Karpas-422 (cell line): ENCODE data around the gene ANXA10. TPM values are rescaled to one million over a fixed set of nuclear protein-coding genes. Genes with fewer than 3 reads are reported as not detected.
"Not testable (repeated sequence)": the region's sequence is repeated elsewhere in the genome, so short reads cannot be mapped to it uniquely, and the experiment has no call there.

Source experiments
- DNase-seq: peaks from one replicate; pipeline ENCODE4 v3.0.0-alpha.2; 2015
- H2AFZ ChIP-seq: fragments of 200-600 bp; sonication (generic); 2 replicates; pipeline ENCODE4 v1.6.1; 2014; ENCODE audit warnings: antibody characterized with exemption, low read length, mixed read lengths
- H3K27ac ChIP-seq: fragments of 200-600 bp; sonication (generic); 2 replicates; pipeline ENCODE4 v1.5.1; 2014; ENCODE audit warnings: mild to moderate bottlenecking, low read length, moderate library complexity
- H3K27me3 ChIP-seq: fragments of 200-600 bp; sonication (generic); 2 replicates; pipeline ENCODE4 v1.6.1; 2014; ENCODE audit warnings: low read length, mixed read lengths
- H3K36me3 ChIP-seq: fragments of 200-600 bp; sonication (generic); 2 replicates; pipeline ENCODE4 v1.6.1; 2014; ENCODE audit warnings: low read length, mixed read lengths; ENCODE audit not compliant: insufficient read depth
- H3K4me1 ChIP-seq: fragments of 200-600 bp; sonication (generic); 2 replicates; pipeline ENCODE4 v1.6.1; 2014; ENCODE audit warnings: mild to moderate bottlenecking, low read length, mixed read lengths
- H3K4me2 ChIP-seq: fragments of 200-600 bp; sonication (generic); 2 replicates; pipeline ENCODE4 v1.6.1; 2014; ENCODE audit warnings: low read length, low read depth, mild to moderate bottlenecking; ENCODE audit not compliant: poor library complexity, severe bottlenecking
- H3K4me3 ChIP-seq: fragments of 200-600 bp; sonication (generic); 2 replicates; pipeline ENCODE4 v1.5.1; 2014; ENCODE audit warnings: mild to moderate bottlenecking, antibody characterized with exemption, low read length, mixed read lengths
- H3K79me2 ChIP-seq: fragments of 200-600 bp; sonication (generic); 2 replicates; pipeline ENCODE4 v1.6.1; 2014; ENCODE audit warnings: mild to moderate bottlenecking, low read length, mixed read lengths
- H3K9ac ChIP-seq: fragments of 200-600 bp; sonication (generic); 2 replicates; pipeline ENCODE4 v1.6.0; 2014; ENCODE audit warnings: low read length
- H3K9me2 ChIP-seq: fragments of 200-600 bp; sonication (generic), shearing (Covaris generic); replicated peaks from 2 replicates; pipeline ENCODE4 v1.6.0; 2014; ENCODE audit warnings: mild to moderate bottlenecking, low read length, moderate library complexity; ENCODE audit not compliant: insufficient read depth
- H3K9me3 ChIP-seq: fragments of 300-700, 200-600 bp; sonication (generic); 2 replicates; pipeline ENCODE4 v1.6.1; 2014; ENCODE audit warnings: low read length, mixed read lengths
- H4K20me1 ChIP-seq: fragments of 200-600 bp; sonication (generic); 2 replicates; pipeline ENCODE4 v1.6.1; 2014; ENCODE audit warnings: mild to moderate bottlenecking, antibody characterized with exemption, low read length, low read depth; ENCODE audit not compliant: insufficient read depth
- total RNA-seq: library from RNA; depleted of rRNA; stranded (reverse); fragments of >200 nt; shearing (Covaris generic); gene quantifications from 2 replicates; pipeline ENCODE4 v1.2.3, GENCODE V29; 2014; ENCODE audit warnings: low replicate concordance

ANXA10 gene
- total RNA-seq, 1 experiment from 2014 or later: not detected

GRCh38 chr4:168135860-168136259 is 43.5 kb downstream of the ANXA10 start:
- not testable (repeated sequence) for H3K4me3 ChIP-seq, H3K27me3 ChIP-seq, H3K36me3 ChIP-seq, H4K20me1 ChIP-seq, H3K9ac ChIP-seq, H3K9me3 ChIP-seq, H3K4me1 ChIP-seq, DNase-seq, H2AFZ ChIP-seq, H3K27ac ChIP-seq, H3K4me2 ChIP-seq, H3K9me2 ChIP-seq, H3K79me2 ChIP-seq

DNA sequence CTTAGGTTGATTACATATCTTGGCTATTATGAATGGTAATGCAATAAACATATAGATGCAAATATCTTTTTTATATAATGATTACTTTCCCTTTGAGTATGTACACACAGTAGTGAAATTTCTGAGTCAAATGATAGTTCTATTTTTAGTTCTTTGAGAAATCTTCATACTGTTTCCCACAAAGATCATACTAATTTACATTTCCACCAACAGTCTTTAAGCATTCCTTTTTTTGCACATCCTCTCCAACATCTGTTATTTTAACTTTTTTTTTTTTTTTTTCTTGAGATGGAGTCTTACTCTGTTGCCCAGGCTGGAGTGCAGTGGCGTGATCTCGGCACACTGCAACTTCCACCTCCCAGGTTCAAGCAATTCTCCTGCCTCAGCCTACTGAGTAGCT is 45.4 kb downstream of the ANXA10 start:
- H3K9me3 ChIP-seq, H3K9ac ChIP-seq, DNase-seq, H3K36me3 ChIP-seq, H3K27me3 ChIP-seq, H3K4me2 ChIP-seq, H3K4me1 ChIP-seq, H3K27ac ChIP-seq, H3K4me3 ChIP-seq, H3K79me2 ChIP-seq, H4K20me1 ChIP-seq, H2AFZ ChIP-seq, H3K9me2 ChIP-seq: not testable (repeated sequence)

DNA sequence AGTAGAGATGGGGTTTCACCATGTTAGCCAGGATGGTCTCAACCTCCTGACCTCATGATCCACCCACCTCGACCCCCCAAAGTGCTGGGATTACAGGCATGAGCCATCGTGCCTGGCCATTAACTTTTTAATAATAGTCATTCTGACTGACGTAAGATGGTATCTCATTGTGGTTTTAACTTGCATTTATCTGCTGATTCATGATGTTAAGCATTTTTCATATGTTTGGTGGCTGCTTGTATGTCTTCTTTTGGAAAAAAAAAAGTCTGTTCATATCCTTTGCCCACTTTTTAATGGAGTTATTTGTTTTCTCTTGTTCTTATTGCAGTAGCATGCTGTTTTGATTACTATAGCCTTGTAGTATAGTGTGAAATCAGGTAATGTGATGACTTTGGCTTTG is 45.8 kb downstream of the ANXA10 start:
- no peak for DNase-seq
- H3K4me2 ChIP-seq: no peak overlapping the region
- H3K9me3 ChIP-seq: no peaks in the 10 kb centered on the region
- H3K27me3 ChIP-seq: no peaks in the 10 kb centered on the region
- H4K20me1 ChIP-seq: no peaks in the 10 kb centered on the region
- no peak overlapping the region for H3K27ac ChIP-seq
- no peaks in the 10 kb centered on the region for H3K9me2 ChIP-seq
- no peaks in the 10 kb centered on the region for H3K79me2 ChIP-seq
- H3K9ac ChIP-seq: no peak overlapping the region
- H3K36me3 ChIP-seq: no peaks in the 10 kb centered on the region
- no peak overlapping the region for H3K4me3 ChIP-seq
- H3K4me1 ChIP-seq: no peaks in the 10 kb centered on the region
- no peak overlapping the region for H2AFZ ChIP-seq

- no peaks in the 10 kb centered on the region for H3K36me3 ChIP-seq
- H4K20me1 ChIP-seq: no peaks in the 10 kb centered on the region
- no peaks in the 10 kb centered on the region for H3K4me1 ChIP-seq
- H3K9me3 ChIP-seq: no peaks in the 10 kb centered on the region
- no peaks in the 10 kb centered on the region for H3K27me3 ChIP-seq
- H3K9ac ChIP-seq: no peak overlapping the region
- no peaks in the 10 kb centered on the region for H3K9me2 ChIP-seq
- H3K4me2 ChIP-seq: no peak overlapping the region
- no peak for DNase-seq
- no peak overlapping the region for H2AFZ ChIP-seq
- H3K27ac ChIP-seq: no peak overlapping the region
- no peak overlapping the region for H3K4me3 ChIP-seq
- no peaks in the 10 kb centered on the region for H3K79me2 ChIP-seq
These were observed 47.0 kb downstream of the ANXA10 start for GRCh38 chr4:168139336-168139735.

DNA sequence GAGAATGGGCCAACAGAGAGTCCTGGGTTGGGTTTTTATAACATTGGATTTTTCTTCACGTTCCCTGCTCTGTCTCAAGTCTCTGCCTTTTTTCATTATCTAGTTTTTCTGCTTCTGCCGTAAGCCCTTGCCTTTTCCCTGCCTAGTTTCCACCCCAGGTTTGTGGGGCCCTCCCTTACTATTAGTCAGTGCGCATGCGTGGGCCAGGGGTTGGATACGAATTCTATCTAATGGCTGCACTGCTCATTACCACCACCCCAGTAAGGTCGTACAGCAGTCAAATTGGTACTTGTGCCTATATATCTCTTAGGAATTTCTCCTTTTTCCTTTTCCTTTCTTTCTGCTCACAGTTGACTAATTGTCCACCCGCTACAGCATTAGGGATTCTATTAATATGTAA is 49.4 kb downstream of the ANXA10 start:
- H3K4me3 ChIP-seq: no peak overlapping the region
- H3K27me3 ChIP-seq: no peaks in the 10 kb centered on the region
- H3K27ac ChIP-seq: no peak overlapping the region
- H3K9me2 ChIP-seq: no peaks in the 10 kb centered on the region
- no peaks in the 10 kb centered on the region for H3K4me1 ChIP-seq
- no peaks in the 10 kb centered on the region for H3K36me3 ChIP-seq
- H2AFZ ChIP-seq: no peak overlapping the region
- H3K9ac ChIP-seq: no peak overlapping the region
- H3K79me2 ChIP-seq: no peaks in the 10 kb centered on the region
- DNase-seq: no peak
- no peak overlapping the region for H3K4me2 ChIP-seq
- H4K20me1 ChIP-seq: no peaks in the 10 kb centered on the region
- H3K9me3 ChIP-seq: no peaks in the 10 kb centered on the region

DNA sequence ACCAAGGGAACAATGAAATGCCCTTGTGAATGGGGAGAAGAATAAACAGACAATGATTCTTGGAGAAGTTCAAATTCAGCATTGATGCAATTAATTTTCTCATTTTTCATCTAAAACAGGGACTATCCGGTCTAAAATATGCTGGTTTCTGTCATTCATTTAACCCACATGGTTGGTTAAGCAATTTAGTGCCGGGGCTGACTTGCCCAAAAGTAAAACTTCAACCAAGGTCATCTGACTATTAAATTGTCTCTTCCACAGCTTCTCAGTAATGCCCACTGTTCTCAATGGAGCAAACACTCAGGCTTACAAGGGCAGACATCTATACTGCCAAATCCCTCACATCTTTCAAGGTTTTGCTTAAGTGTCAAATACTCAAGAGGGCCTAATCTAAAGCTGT is 51.3 kb downstream of the ANXA10 start:
- no peaks in the 10 kb centered on the region for H3K4me1 ChIP-seq
- no peak overlapping the region for H3K27ac ChIP-seq
- no peak overlapping the region for H2AFZ ChIP-seq
- no peaks in the 10 kb centered on the region for H3K9me3 ChIP-seq
- no peaks in the 10 kb centered on the region for H4K20me1 ChIP-seq
- no peaks in the 10 kb centered on the region for H3K79me2 ChIP-seq
- H3K4me2 ChIP-seq: no peak overlapping the region
- no peaks in the 10 kb centered on the region for H3K27me3 ChIP-seq
- no peak for DNase-seq
- no peak overlapping the region for H3K4me3 ChIP-seq
- no peaks in the 10 kb centered on the region for H3K9me2 ChIP-seq
- no peaks in the 10 kb centered on the region for H3K36me3 ChIP-seq
- no peak overlapping the region for H3K9ac ChIP-seq

DNA sequence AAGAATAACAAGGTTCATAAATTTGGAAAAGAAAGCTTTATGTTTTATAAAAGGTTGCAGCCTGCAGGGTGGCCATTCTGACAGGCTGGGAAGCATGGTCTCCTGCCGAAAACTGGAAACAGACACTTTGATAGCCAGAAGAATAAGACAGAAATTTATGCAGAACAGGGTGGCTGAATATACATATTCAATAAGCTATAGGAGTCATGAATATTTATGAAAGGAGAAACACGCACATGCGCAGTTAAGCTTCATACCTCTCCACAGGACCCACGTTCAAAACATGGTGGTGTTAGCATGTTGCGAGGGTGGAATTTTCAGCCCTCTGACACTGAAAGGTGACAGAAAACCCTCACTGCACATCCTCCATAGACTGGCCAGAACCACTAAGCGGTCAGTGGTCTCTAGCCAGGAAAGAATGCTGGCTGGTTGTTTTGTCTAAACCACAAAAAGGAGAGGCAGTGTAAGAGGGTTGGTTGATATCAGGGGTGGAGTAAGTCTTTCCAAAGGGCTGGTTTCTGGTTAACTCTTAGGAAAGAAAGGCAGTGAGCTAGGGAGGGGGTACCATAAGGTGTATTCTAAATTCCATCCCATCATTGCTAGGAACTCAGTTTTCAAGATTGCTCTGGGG is 58.2 kb downstream of the ANXA10 start:
- no peaks in the 10 kb centered on the region for H3K36me3 ChIP-seq
- H3K4me1 ChIP-seq: no peaks in the 10 kb centered on the region
- H3K27ac ChIP-seq: no peak overlapping the region
- DNase-seq: no peak
- no peaks in the 10 kb centered on the region for H4K20me1 ChIP-seq
- H3K4me2 ChIP-seq: no peak overlapping the region
- no peaks in the 10 kb centered on the region for H3K9me2 ChIP-seq
- H3K9ac ChIP-seq: no peak overlapping the region
- no peaks in the 10 kb centered on the region for H3K79me2 ChIP-seq
- no peaks in the 10 kb centered on the region for H3K27me3 ChIP-seq
- H3K9me3 ChIP-seq: no peaks in the 10 kb centered on the region
- no peak overlapping the region for H2AFZ ChIP-seq
- no peak overlapping the region for H3K4me3 ChIP-seq

GRCh38 chr4:168151327-168151726 is 59.0 kb downstream of the ANXA10 start:
- Histone ChIP-seq H3K27ac (no peak overlapping the region), H3K9me2 (no peaks in the 10 kb centered on the region), H3K27me3 (no peaks in the 10 kb centered on the region), H3K4me1 (no peaks in the 10 kb centered on the region), H3K9ac (no peak overlapping the region), H3K9me3 (no peaks in the 10 kb centered on the region), H3K4me2 (no peak overlapping the region), H3K79me2 (no peaks in the 10 kb centered on the region), H2AFZ (no peak overlapping the region), H3K36me3 (no peaks in the 10 kb centered on the region), H4K20me1 (no peaks in the 10 kb centered on the region), H3K4me3 (no peak overlapping the region)
- no peak for DNase-seq
